Left lung (tissue), 10 donors: ENCODE results near the gene MAB21L3. TPM values are rescaled to one million over a fixed set of nuclear protein-coding genes. Genes with fewer than 3 reads are reported as not detected.

ENCODE experiments used
- ATAC-seq: fragments of 200-7000 bp; cut with Tn5 transposase; one replicate; pipeline ENCODE4 v1.9.1; 2020; ENCODE audit warnings: moderate library complexity
- DNase-seq, 4 donors: peaks; one replicate each; pipeline ENCODE4 v3.0.0-alpha.2; 2013 to 2020
- H3K27ac ChIP-seq, 2 donors: fragments of 200-600 bp; sonication (generic) in 1 of 2; one replicate each; pipeline versions ENCODE4 v1.5.0 to v1.8.0; 2020 to 2021
- H3K27me3 ChIP-seq, 2 donors: fragments of 200-600 bp; sonication (generic) in 1 of 2; one replicate each; pipeline versions ENCODE4 v1.5.0 to v1.8.0; 2020 to 2021
- H3K36me3 ChIP-seq, 2 donors: fragments of 200-600 bp; sonication (generic) in 1 of 2; one replicate each; pipeline versions ENCODE4 v1.5.0 to v1.8.0; 2020 to 2021
- H3K4me1 ChIP-seq, 2 donors: fragments of 200-600 bp; one replicate each; pipeline ENCODE4 v1.8.0; 2021
- H3K4me3 ChIP-seq, 2 donors: fragments of 200-600 bp; sonication (generic) in 1 of 2; one replicate each; pipeline versions ENCODE4 v1.5.0 to v1.8.0; 2020 to 2021; ENCODE audit warnings: mild to moderate bottlenecking in 1 of 2
- H3K9me3 ChIP-seq, 2 donors: fragments of 200-600 bp; sonication (generic) in 1 of 2; one replicate each; pipeline versions ENCODE4 v1.5.0 to v1.8.0; 2020 to 2021
- CTCF ChIP-seq, 2 donors: fragments of 200-600 bp; sonication (generic) in 1 of 2; IDR thresholded peaks; one replicate each; pipeline versions ENCODE4 v1.5.0 to v1.8.0; 2021; ENCODE audit warnings: antibody characterized with exemption in 2 of 2
- intact Hi-C, 2 donors: fragments of 100-400 bp; cut with DNase I; formaldehyde crosslinking; loops; one replicate each; pipeline versions ENCODE4 v1.11.2 to v1.14.2; 2022
- polyA plus RNA-seq, 6 donors: library from polyadenylated mRNA; unstranded; fragments of 120-200 nt; gene quantifications; one replicate each; pipeline ENCODE4 v1.2.1, GENCODE V29; 2013; ENCODE audit not compliant: insufficient read length in 6 of 6
- total RNA-seq, 2 donors: library from RNA; stranded (reverse); fragmentation: NEBNext Ultra II Directional; extraction: Animal tissue kit (Norgen Biotek cat#: 25700); gene quantifications; one replicate each; pipeline ENCODE4 v1.2.1, GENCODE V29; 2021
- donor health status: DM: no; HTN: yes; CAD: no.
- donor health status: DM: no; HTN: no; CAD: no.

Gene MAB21L3
- total and polyA plus RNA-seq, 8 donors: 0.06 to 1.3 (median 0.17) TPM; not detected in 4

DNA sequence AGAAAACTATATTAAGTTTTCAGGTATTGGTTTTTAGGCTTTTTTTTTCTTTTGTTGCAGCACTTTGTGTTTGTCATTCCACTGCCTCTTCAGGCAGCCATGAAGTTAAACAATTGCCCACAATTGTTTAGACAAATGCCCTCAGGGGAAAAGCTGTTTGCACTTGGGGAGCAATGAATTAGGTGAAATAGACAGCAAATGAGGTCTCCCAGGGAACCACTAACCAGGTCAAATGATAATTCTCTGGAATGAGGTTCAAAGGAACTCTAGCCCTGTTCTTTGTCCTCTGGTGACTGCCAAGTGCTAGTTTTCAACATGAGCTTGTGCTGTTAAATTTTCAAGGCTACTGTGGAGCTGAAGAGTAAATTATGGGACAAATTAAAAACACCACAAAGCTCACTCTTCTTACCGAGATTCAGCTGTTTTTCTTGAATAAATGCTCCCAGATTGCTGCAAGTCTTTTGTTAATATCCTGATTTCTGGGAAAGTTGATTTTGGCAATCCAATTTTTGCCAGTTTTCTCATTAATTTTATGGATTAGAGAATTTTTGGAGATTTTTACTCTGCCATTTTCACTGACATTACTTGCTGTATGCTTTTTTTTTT, 15.1 kb upstream of the MAB21L3 start:
- intact Hi-C loops: no loop called here
- Histone ChIP-seq H3K4me3 (no peak overlapping the region), H3K27me3 (no peaks in the 10 kb centered on the region), H3K9me3 (peaks cover 0 to 20% of the 10 kb centered on the region in 2 donors), H3K4me1 (no peaks in the 10 kb centered on the region), H3K36me3 (peaks cover 0 to 36% of the 10 kb centered on the region in 2 donors), H3K27ac (no peak overlapping the region)
- DNase-seq (no peak), ATAC-seq (no peak)
- no peak for TF ChIP-seq CTCF (IDR thresholded peaks at IDR 0.05)

DNA sequence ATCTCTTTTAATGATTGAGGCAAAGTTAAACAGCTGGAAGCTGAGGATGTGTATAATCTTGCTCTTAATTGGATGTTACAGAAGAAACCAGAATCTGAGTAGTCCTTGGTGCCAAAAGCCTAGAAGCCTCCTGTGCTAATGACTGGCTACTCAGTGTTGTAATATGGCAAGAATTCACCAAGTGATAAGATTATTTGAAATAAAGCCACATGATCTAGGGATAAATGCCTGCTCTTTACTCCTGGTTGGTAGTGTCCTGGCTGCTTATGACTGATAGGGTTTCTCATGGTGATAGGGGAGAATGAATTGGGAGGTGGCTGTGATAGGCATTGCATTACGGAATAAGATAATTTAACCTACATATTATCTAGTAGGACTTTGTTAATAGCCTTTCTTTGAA, 13.6 kb upstream of the MAB21L3 start:
- intact Hi-C loops: no loop called here

GRCh38 chr1:116099379-116099778, 11.8 kb upstream of the MAB21L3 start:
- no peaks in the 10 kb centered on the region for H3K27me3 ChIP-seq
- ATAC-seq: no peak
- TF ChIP-seq CTCF (IDR thresholded peaks at IDR 0.05): no peak

More for the DNA sequence above, 13.6 kb upstream of the MAB21L3 start:
- no peak for ATAC-seq
- no peak overlapping the region for H3K4me3 ChIP-seq
- DNase-seq: no peak
- no peak for TF ChIP-seq CTCF (IDR thresholded peaks at IDR 0.05)
- no peaks in the 10 kb centered on the region for H3K27me3 ChIP-seq
- peaks cover 0 to 18% of the 10 kb centered on the region in 2 donors for H3K9me3 ChIP-seq
- no peaks in the 10 kb centered on the region for H3K4me1 ChIP-seq
- no peak overlapping the region for H3K27ac ChIP-seq
- H3K36me3 ChIP-seq: peaks cover 0 to 21% of the 10 kb centered on the region in 2 donors

DNA sequence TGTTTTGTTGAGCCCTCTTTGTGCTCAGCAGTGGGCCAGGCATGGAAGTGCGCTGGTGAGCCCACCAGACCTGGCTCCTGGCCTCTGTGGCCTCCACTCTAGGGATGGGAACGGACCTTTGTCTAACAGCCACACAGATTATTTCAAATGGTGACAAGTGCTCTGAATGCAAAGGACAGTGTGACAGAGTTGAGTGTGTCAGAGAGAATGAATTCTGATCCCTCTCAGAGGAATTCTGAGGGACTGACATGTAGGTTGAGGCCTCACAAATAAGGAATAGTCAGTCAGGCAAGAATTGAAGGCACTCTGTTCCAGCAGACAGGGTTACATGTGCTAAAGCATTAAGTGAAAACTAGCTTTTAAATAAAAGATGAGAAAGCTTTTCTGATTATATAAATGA, 11.3 kb upstream of the MAB21L3 start:
- Histone ChIP-seq H3K27me3 (no peaks in the 10 kb centered on the region), H3K36me3 (peaks cover 0 to 7% of the 10 kb centered on the region in 2 donors), H3K9me3 (peaks cover 0 to 11% of the 10 kb centered on the region in 2 donors), H3K4me1 (no peaks in the 10 kb centered on the region), H3K27ac (no peak overlapping the region), H3K4me3 (no peak overlapping the region)
- DNase-seq (no peak), ATAC-seq (no peak)
- TF ChIP-seq CTCF (IDR thresholded peaks at IDR 0.05): no peak
- intact Hi-C loops: no loop called here

More at GRCh38 chr1:116099379-116099778, 11.8 kb upstream of the MAB21L3 start:
- H3K27ac ChIP-seq: no peak overlapping the region
- H3K4me3 ChIP-seq: no peak overlapping the region
- H3K9me3 ChIP-seq: peaks cover 0 to 16% of the 10 kb centered on the region in 2 donors
- peaks cover 0 to 13% of the 10 kb centered on the region in 2 donors for H3K36me3 ChIP-seq
- no peak for DNase-seq
- intact Hi-C loops: no loop called here
- no peaks in the 10 kb centered on the region for H3K4me1 ChIP-seq

- no peak overlapping the region for H3K27ac ChIP-seq
- no peak for TF ChIP-seq CTCF (IDR thresholded peaks at IDR 0.05)
- no peaks in the 10 kb centered on the region for H3K4me1 ChIP-seq
- no peak for DNase-seq
- H3K9me3 ChIP-seq: no peaks in the 10 kb centered on the region
- no peaks in the 10 kb centered on the region for H3K27me3 ChIP-seq
- intact Hi-C loops: no loop called here
- ATAC-seq: no peak
- H3K4me3 ChIP-seq: no peak overlapping the region
- no peaks in the 10 kb centered on the region for H3K36me3 ChIP-seq
Observed at GRCh38 chr1:116104667-116105066, 6.5 kb upstream of the MAB21L3 start.
